HG02981 (cell line): ENCODE data around the gene PDE8A.

ENCODE experiments used
- ATAC-seq: cut with Tn5 transposase; IDR thresholded peaks from one replicate; pipeline ENCODE4 v1.9.1; 2021; ENCODE audit warnings: mild to moderate bottlenecking, moderate library complexity; ENCODE audit not compliant: unreplicated experiment

Gene PDE8A

GRCh38 chr15:84981711-84982300, at the start of gene PDE8A:
Gene PDE8A (plus strand): TSS chr15:84981856. CDS start chr15:84982163, 307 bp downstream.
- ATAC-seq: peak; percentile 11

- no peak for ATAC-seq
Observed at GRCh38 chr15:84934942-84935729, 46.5 kb upstream of the PDE8A start.

GRCh38 chr15:84937144-84937543, 44.5 kb upstream of the PDE8A start:
- no peak for ATAC-seq

- no peak for ATAC-seq
Observed at GRCh38 chr15:84938726-84939125, 42.9 kb upstream of the PDE8A start.

- no peak for ATAC-seq
Observed at GRCh38 chr15:84940399-84940798, 41.3 kb upstream of the PDE8A start.

- no peak for ATAC-seq
Observed at GRCh38 chr15:84942456-84942855, 39.2 kb upstream of the PDE8A start.

GRCh38 chr15:84944311-84944710, 37.3 kb upstream of the PDE8A start:
- no peak for ATAC-seq

GRCh38 chr15:84944861-84945260, 36.8 kb upstream of the PDE8A start:
- ATAC-seq: no peak

- ATAC-seq: no peak
Observed at GRCh38 chr15:84946772-84947489, 34.7 kb upstream of the PDE8A start.

- no peak for ATAC-seq
Observed at GRCh38 chr15:84947947-84948830, 33.5 kb upstream of the PDE8A start.

- no peak for ATAC-seq
Observed at GRCh38 chr15:84949043-84949442, 32.6 kb upstream of the PDE8A start.

- no peak for ATAC-seq
Observed at GRCh38 chr15:84949845-84950569, 31.6 kb upstream of the PDE8A start.

- no peak for ATAC-seq
Observed at GRCh38 chr15:84950570-84951111, 31.0 kb upstream of the PDE8A start.

- ATAC-seq: no peak
Observed at GRCh38 chr15:84951736-84952135, 29.9 kb upstream of the PDE8A start.

GRCh38 chr15:84953136-84953535, 28.5 kb upstream of the PDE8A start:
- ATAC-seq: no peak

GRCh38 chr15:84953726-84954125, 27.9 kb upstream of the PDE8A start:
- no peak for ATAC-seq

GRCh38 chr15:84955089-84955848, 26.4 kb upstream of the PDE8A start:
- ATAC-seq: no peak

GRCh38 chr15:84956199-84956598, 25.5 kb upstream of the PDE8A start:
- no peak for ATAC-seq

- no peak for ATAC-seq
Observed at GRCh38 chr15:84960391-84961113, 21.1 kb upstream of the PDE8A start.
